MCF 10A (cell line): ENCODE measurements around the gene SEL1L. TPM values are rescaled to one million over a fixed set of nuclear protein-coding genes. Genes with fewer than 3 reads are reported as not detected.

Experiments used
- BruUV-seq: library from RNA; stranded (reverse); fragments of 400-500 nt; replicated peaks from 2 replicates; lab custom pipeline; 2021; lab: Mats Ljungman, UMichigan
- CTCF ChIA-PET: fragments of 300-600 bp; sonication (Branson Sonifier 250); formaldehyde crosslinking; extraction: SDS; loops from one replicate; lab custom pipeline; 2021; ENCODE audit warnings: antibody characterized with exemption, inconsistent platforms; lab: Yijun Ruan, JAX
- POLR2A ChIA-PET: fragments of 300-600, 350-650 bp; sonication (Branson Sonifier 250); formaldehyde crosslinking; extraction: SDS; loops from one replicate; lab custom pipeline; 2020; ENCODE audit warnings: antibody characterized with exemption, inconsistent platforms; lab: Yijun Ruan, JAX
- DNase-seq: peaks from one replicate; pipeline ENCODE4 v3.0.0-alpha.2; 2018; ENCODE audit not compliant: unreplicated experiment
- H3K27ac Mint-ChIP-seq: one replicate; pipeline ENCODE4 v1.8.0; 2022; ENCODE audit warnings: mild to moderate bottlenecking, low read depth, mixed read lengths; ENCODE audit not compliant: unreplicated experiment
- H3K27me3 Mint-ChIP-seq: one replicate; pipeline ENCODE4 v1.8.0; 2022; ENCODE audit warnings: mixed read lengths; ENCODE audit not compliant: insufficient read depth, unreplicated experiment
- H3K36me3 Mint-ChIP-seq: one replicate; pipeline ENCODE4 v1.8.0; 2022; ENCODE audit warnings: mild to moderate bottlenecking, moderate library complexity, mixed read lengths; ENCODE audit not compliant: insufficient read depth, unreplicated experiment
- H3K4me1 Mint-ChIP-seq: one replicate; pipeline ENCODE4 v1.8.0; 2022; ENCODE audit warnings: mixed read lengths; ENCODE audit not compliant: insufficient read depth, unreplicated experiment
- H3K4me3 Mint-ChIP-seq: one replicate; pipeline ENCODE4 v1.8.0; 2022; ENCODE audit warnings: mild to moderate bottlenecking, moderate library complexity, mixed read lengths; ENCODE audit not compliant: unreplicated experiment
- H3K9me3 Mint-ChIP-seq: one replicate; pipeline ENCODE4 v1.8.0; 2022; ENCODE audit warnings: mixed read lengths; ENCODE audit not compliant: unreplicated experiment
- CTCF ChIP-seq: fragments of 200-600 bp; IDR thresholded peaks from one replicate; pipeline ENCODE4 v1.8.0; 2022; ENCODE audit warnings: antibody characterized with exemption, mild to moderate bottlenecking; ENCODE audit not compliant: unreplicated experiment
- intact Hi-C: fragments of 100-400 bp; cut with micrococcal nuclease; formaldehyde crosslinking; loops from 2 replicates; pipeline ENCODE4 v1.14.1; 2022
- total RNA-seq: library from RNA; stranded (reverse); gene quantifications from 2 replicates; pipeline ENCODE4 v1.2.3, GENCODE V29; 2022

SEL1L gene
- total RNA-seq, 1 experiment from 2014 or later = 152 TPM

GRCh38 chr14:81533212-81533535 lies 479 bp downstream of the SEL1L start:
- no peaks in the 10 kb centered on the region for H3K27me3 Mint-ChIP-seq
- intact Hi-C loops = no loop called here
- H3K27ac Mint-ChIP-seq = peak overlapping the region; percentile 96
- H3K36me3 Mint-ChIP-seq = no peaks in the 10 kb centered on the region
- POLR2A ChIA-PET = interaction anchor here (0.7 to 3.3 kb wide), 9 partner anchors 11 to 1198 kb away, joined by 3 to 15 read pairs (median 4); partner anchors contain the start of gene GTF2A1
- CTCF ChIA-PET = interaction anchor here (0.6 to 1.7 kb wide), 2 partner anchors 11 to 17 kb away, joined by 5 to 6 read pairs; no protein-coding TSS in a partner anchor
- H3K9me3 Mint-ChIP-seq = peaks cover 19% of the 10 kb centered on the region
- BruUV-seq = TSS peak; percentile 41
- TF ChIP-seq CTCF = no peak
- peak overlapping the region; percentile 91 for H3K4me3 Mint-ChIP-seq
- DNase-seq = no peak
- H3K4me1 Mint-ChIP-seq = peaks cover 35% of the 10 kb centered on the region

- intact Hi-C loops = no loop called here
- H3K9me3 Mint-ChIP-seq = no peaks in the 10 kb centered on the region
Measured at GRCh38 chr14:81529391-81529790, 4.3 kb downstream of the SEL1L start.

GRCh38 chr14:81525129-81525528 lies 8.5 kb downstream of the SEL1L start:
- intact Hi-C loops = no loop called here
- H3K4me3 Mint-ChIP-seq = no peak overlapping the region
- ChIA-PET CTCF (no interaction called here), POLR2A (interaction anchor here (0.8 to 1.5 kb wide), 4 partner anchors 9 to 306 kb away, joined by 3 to 6 read pairs (median 4); partner anchors contain the start of gene SEL1L)
- H3K36me3 Mint-ChIP-seq = peaks cover 58% of the 10 kb centered on the region
- H3K27me3 Mint-ChIP-seq = no peaks in the 10 kb centered on the region
- DNase-seq = no peak
- peaks cover 25% of the 10 kb centered on the region for H3K4me1 Mint-ChIP-seq
- TF ChIP-seq CTCF = no peak
- no peak overlapping the region for H3K27ac Mint-ChIP-seq
- BruUV-seq = no TSS peak
- H3K9me3 Mint-ChIP-seq = no peaks in the 10 kb centered on the region

More at GRCh38 chr14:81529391-81529790, 4.3 kb downstream of the SEL1L start:
- H3K36me3 Mint-ChIP-seq = peaks cover 28% of the 10 kb centered on the region
- DNase-seq = no peak
- POLR2A ChIA-PET = interaction anchor here (0.6 to 1.4 kb wide), 4 partner anchors 12 to 308 kb away, joined by 3 read pairs; partner anchors contain the start of gene GTF2A1
- CTCF ChIA-PET = no interaction called here
- peaks cover 36% of the 10 kb centered on the region for H3K4me1 Mint-ChIP-seq
- no TSS peak for BruUV-seq
- peak overlapping the region; percentile 78 for H3K27ac Mint-ChIP-seq
- H3K4me3 Mint-ChIP-seq = peak overlapping the region; percentile 52
- H3K27me3 Mint-ChIP-seq = no peaks in the 10 kb centered on the region
- no peak for TF ChIP-seq CTCF

GRCh38 chr14:81523616-81524015 lies 10.0 kb downstream of the SEL1L start:
- H3K27me3 Mint-ChIP-seq = no peaks in the 10 kb centered on the region
- no TSS peak for BruUV-seq
- peaks cover 24% of the 10 kb centered on the region for H3K4me1 Mint-ChIP-seq

More at GRCh38 chr14:81523616-81524015, 10.0 kb downstream of the SEL1L start:
- ChIA-PET POLR2A (interaction anchor here (2.2 kb wide), 1 partner anchor 9 kb away, joined by 15 read pairs; the partner anchor contains the start of gene SEL1L), CTCF (no interaction called here)
- Mint-ChIP-seq H3K27ac (no peak overlapping the region), H3K4me3 (no peak overlapping the region), H3K36me3 (peaks cover 61% of the 10 kb centered on the region), H3K9me3 (no peaks in the 10 kb centered on the region)
- DNase-seq = no peak
- TF ChIP-seq CTCF = no peak
- intact Hi-C loops = no loop called here
